Thyroid gland (tissue), 4 donors: ENCODE measurements around the gene PSMD1. TPM values are rescaled to one million over a fixed set of nuclear protein-coding genes. Genes with fewer than 3 reads are reported as not detected.
A peak's percentile ranks its signal among the peaks of the same experiment; 100 is the strongest.

Experiments
- DNase-seq, 2 donors: peaks; one replicate each; pipeline ENCODE4 v3.0.0-alpha.2; 2019
- H3K27ac ChIP-seq, 3 donors: fragments of 200-600 bp; sonication (generic); 1 replicate in 2 of 3; 2 replicates in 1 of 3; pipeline ENCODE4 v1.5.1; 2016 to 2019; ENCODE audit warnings: mild to moderate bottlenecking in 1 of 3, moderate library complexity in 1 of 3
- H3K27me3 ChIP-seq: fragments of 200-600 bp; sonication (generic); one replicate; pipeline ENCODE4 v1.5.1; 2019
- H3K36me3 ChIP-seq, 2 donors: fragments of 200-600 bp; sonication (generic); one replicate each; pipeline ENCODE4 v1.5.1; 2016 to 2019
- H3K4me1 ChIP-seq, 2 donors: fragments of 200-600 bp; sonication (generic); one replicate each; pipeline ENCODE4 v1.5.1; 2017 to 2019
- H3K4me3 ChIP-seq, 3 donors: fragments of 200-600 bp; sonication (generic); replicated peaks in 1 of 3; 1 replicate in 2 of 3; 2 replicates in 1 of 3; pipeline ENCODE4 v1.5.1; 2016; ENCODE audit warnings: mild to moderate bottlenecking in 1 of 3
- H3K9me3 ChIP-seq: fragments of 200-600 bp; sonication (generic); one replicate; pipeline ENCODE4 v1.5.1; 2017
- CTCF ChIP-seq, 6 experiments: fragments of 200-600 bp in 3 of 6; fragments of 450-650 bp in 3 of 6; sonication (generic) in 3 of 6; IDR thresholded peaks; one replicate each; pipeline ENCODE4 v1.5.1; 2016 to 2019; ENCODE audit warnings: antibody characterized with exemption in 6 of 6, mild to moderate bottlenecking in 2 of 6, inconsistent platforms in 1 of 6, moderate library complexity in 1 of 6
- POLR2A ChIP-seq, 2 donors: fragments of 450-650 bp; IDR thresholded peaks; one replicate each; pipeline ENCODE4 v1.6.1; 2017; ENCODE audit warnings: antibody characterized with exemption in 2 of 2, mild to moderate bottlenecking in 2 of 2, moderate library complexity in 1 of 2
- WGBS, 2 donors: methylation state at CpG; one replicate each; pipeline ENCODE4 v1.1.5; 2017; 5-methylcytosine and 5-hydroxymethylcytosine counted together
- intact Hi-C: fragments of 100-400 bp; cut with DNase I; formaldehyde crosslinking; loops from one replicate; pipeline ENCODE4 v1.15.1; 2023
- total RNA-seq, 4 donors: library from RNA; depleted of rRNA; stranded (reverse); fragments of >200 nt; gene quantifications; one replicate each; pipeline ENCODE4 v1.2.3, GENCODE V29; 2016

PSMD1 gene
- total RNA-seq, 4 donors from 2014 or later = 60.2 to 98.7 (median 78.4) TPM

- Histone ChIP-seq H3K4me3 (no peak overlapping the region), H3K27ac (no peak overlapping the region), H3K36me3 (peaks cover 13 to 14% of the 10 kb centered on the region in 2 donors), H3K27me3 (no peaks in the 10 kb centered on the region), H3K4me1 (no peaks in the 10 kb centered on the region), H3K9me3 (no peaks in the 10 kb centered on the region)
- TF ChIP-seq CTCF (IDR thresholded peaks at IDR 0.05) = peak; percentile 49 to 90 (median 78)
- no peak for TF ChIP-seq POLR2A (IDR thresholded peaks at IDR 0.05)
- 14 to 19% methylated on average over 3 of the region's 3 CpGs for WGBS, 2 donors
- DNase-seq = peak; percentile 48 to 53
- intact Hi-C loops = loop anchor here (5.0 kb wide), 2 partner anchors 88 to 308 kb away; no protein-coding TSS in a partner anchor
Observed at GRCh38 chr2:231104115-231104713, 47.5 kb downstream of the PSMD1 start.

GRCh38 chr2:231110551-231110950 lies 53.9 kb downstream of the PSMD1 start:
- Histone ChIP-seq H3K36me3 (peaks cover 7% of the 10 kb centered on the region in 2 donors), H3K27me3 (no peaks in the 10 kb centered on the region), H3K27ac (no peak overlapping the region), H3K4me3 (no peak overlapping the region), H3K9me3 (no peaks in the 10 kb centered on the region), H3K4me1 (peaks cover 0 to 6% of the 10 kb centered on the region in 2 donors)
- 64 to 75% methylated on average over 1 of the region's 1 CpG for WGBS, 2 donors
- no peak for DNase-seq
- TF ChIP-seq POLR2A (IDR thresholded peaks at IDR 0.05) (no peak), CTCF (IDR thresholded peaks at IDR 0.05) (peak in 1 of 6 experiments; percentile 15)
- intact Hi-C loops = no loop called here

- no peaks in the 10 kb centered on the region for H3K27me3 ChIP-seq
- H3K4me1 ChIP-seq = peaks cover 0 to 6% of the 10 kb centered on the region in 2 donors
- intact Hi-C loops = no loop called here
- TF ChIP-seq CTCF (IDR thresholded peaks at IDR 0.05) (no peak), POLR2A (IDR thresholded peaks at IDR 0.05) (no peak)
- no peaks in the 10 kb centered on the region for H3K9me3 ChIP-seq
- H3K27ac ChIP-seq = no peak overlapping the region
- 92 to 96% methylated on average over 1 of the region's 1 CpG for WGBS, 2 donors
- DNase-seq = no peak
- peaks cover 7% of the 10 kb centered on the region in 2 donors for H3K36me3 ChIP-seq
- H3K4me3 ChIP-seq = no peak overlapping the region
Observed at GRCh38 chr2:231111987-231112386, 55.3 kb downstream of the PSMD1 start.

GRCh38 chr2:231113489-231113888 lies 56.8 kb downstream of the PSMD1 start:
- H3K27ac ChIP-seq = no peak overlapping the region
- H3K36me3 ChIP-seq = peaks cover 6 to 7% of the 10 kb centered on the region in 2 donors
- DNase-seq = no peak
- H3K27me3 ChIP-seq = no peaks in the 10 kb centered on the region
- WGBS, 2 donors = 97% methylated on average over 5 of the region's 5 CpGs
- no peak for TF ChIP-seq CTCF (IDR thresholded peaks at IDR 0.05)
- TF ChIP-seq POLR2A (IDR thresholded peaks at IDR 0.05) = no peak
- intact Hi-C loops = no loop called here
- H3K4me1 ChIP-seq = peaks cover 0 to 11% of the 10 kb centered on the region in 2 donors
- H3K4me3 ChIP-seq = no peak overlapping the region
- H3K9me3 ChIP-seq = no peaks in the 10 kb centered on the region

- 84 to 92% methylated on average over 2 of the region's 2 CpGs for WGBS, 2 donors
- Histone ChIP-seq H3K4me3 (no peak overlapping the region), H3K27ac (no peak overlapping the region), H3K9me3 (no peaks in the 10 kb centered on the region), H3K36me3 (no peaks in the 10 kb centered on the region), H3K4me1 (peaks cover 0 to 11% of the 10 kb centered on the region in 2 donors), H3K27me3 (no peaks in the 10 kb centered on the region)
- TF ChIP-seq CTCF (IDR thresholded peaks at IDR 0.05) = no peak
- no peak for TF ChIP-seq POLR2A (IDR thresholded peaks at IDR 0.05)
- DNase-seq = no peak
- intact Hi-C loops = no loop called here
Observed at GRCh38 chr2:231115651-231116050, 59.0 kb downstream of the PSMD1 start.
